Adrenal gland (tissue), 5 donors: Measurements from ENCODE around the gene FNDC4.

Experiments used
- CTCF ChIP-seq, 6 experiments: fragments of 450-650 bp in 4 of 6; fragments of 200-600 bp in 2 of 6; sonication (generic) in 1 of 6; IDR thresholded peaks; 1 replicate in 5 of 6; 2 replicates in 1 of 6; pipeline versions ENCODE4 v1.5.1 to v1.8.0; 2016 to 2021; ENCODE audit warnings: antibody characterized with exemption in 6 of 6, mild to moderate bottlenecking in 2 of 6, moderate library complexity in 1 of 6
- POLR2A ChIP-seq, 2 donors: fragments of 450-650 bp; IDR thresholded peaks; one replicate each; pipeline ENCODE4 v1.6.1; 2017; ENCODE audit warnings: antibody characterized with exemption in 2 of 2, mild to moderate bottlenecking in 2 of 2, moderate library complexity in 1 of 2
- donor health status: DM: no; HTN: no; CAD: no.

DNA sequence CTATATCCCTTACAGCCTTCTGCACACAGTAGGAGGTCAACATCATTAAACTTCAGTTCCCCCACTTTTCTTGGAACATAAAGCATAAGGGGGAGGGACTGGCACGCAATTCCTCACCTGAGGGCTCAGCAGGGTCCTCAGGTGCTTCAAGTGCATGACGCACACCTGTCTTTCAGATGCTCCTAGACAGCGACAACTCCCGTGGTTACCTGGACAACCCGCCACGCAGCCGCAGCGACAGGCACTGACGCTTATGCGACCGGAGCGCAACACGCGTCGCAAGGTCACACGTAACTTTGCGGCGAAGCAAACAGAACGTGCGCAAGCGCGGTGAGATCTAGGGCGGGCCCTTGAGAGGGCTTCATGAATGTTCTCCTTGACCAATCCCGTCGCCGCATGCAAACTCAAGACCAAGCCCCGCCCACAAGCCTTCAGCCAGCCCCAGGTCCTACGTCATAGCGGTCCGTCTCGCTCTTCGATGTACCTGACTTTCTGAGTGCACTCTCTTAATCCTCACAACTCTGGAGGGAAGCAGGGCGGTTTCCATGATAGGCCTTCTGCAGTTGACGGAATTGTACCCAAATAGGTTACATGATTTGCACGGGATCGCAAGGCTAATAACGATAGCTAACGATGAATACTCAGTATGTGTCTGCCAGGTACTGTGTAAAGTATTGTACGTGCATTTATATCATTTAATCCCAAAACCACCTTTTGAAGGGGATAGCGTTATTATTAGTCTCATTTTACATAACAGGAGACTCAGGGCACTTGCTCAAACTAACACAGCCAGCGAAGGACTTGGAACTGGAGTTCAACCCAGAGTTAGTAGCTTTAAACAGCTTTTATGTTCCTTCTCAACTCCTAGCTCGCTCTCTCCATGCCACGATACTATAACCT lies 5.3 kb downstream of the FNDC4 start, which contains the start of gene IFT172:
- no peak for TF ChIP-seq CTCF (IDR thresholded peaks at IDR 0.05)
- peak; percentile 80 to 94 for TF ChIP-seq POLR2A (IDR thresholded peaks at IDR 0.05)
